Measurements from ENCODE around the gene UGT8.
A peak's percentile ranks its signal among the peaks of the same experiment; 100 is the strongest.

Gene UGT8

GRCh38 chr4:114691865-114692264, 93.3 kb downstream of the UGT8 start:
- no peak for DNase-seq (ENCODE audit: low read depth)

DNA sequence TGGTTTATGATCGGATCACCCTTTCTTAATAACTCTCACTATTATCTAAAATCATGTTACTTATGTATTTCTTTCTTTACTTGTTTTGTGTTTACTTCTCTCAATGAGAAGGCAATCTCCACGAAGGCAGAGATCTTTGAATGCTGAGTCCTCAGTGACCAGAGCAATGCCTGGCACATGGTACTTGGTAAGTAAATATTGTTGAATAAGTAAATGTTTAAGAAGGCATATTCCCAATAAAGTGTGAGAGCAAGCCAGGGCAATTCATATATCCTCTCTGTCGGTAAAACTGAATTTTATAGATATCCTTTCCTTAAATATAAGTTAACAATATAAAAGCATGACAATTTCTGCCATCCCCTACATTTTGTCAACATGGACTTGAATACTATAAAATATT, 94.4 kb downstream of the UGT8 start:
- no peak for DNase-seq (ENCODE audit: low read depth)

GRCh38 chr4:114694770-114695169, 96.2 kb downstream of the UGT8 start:
- DNase-seq (ENCODE audit: low read depth): peak; percentile 40

GRCh38 chr4:114698231-114698630, 99.6 kb downstream of the UGT8 start:
- DNase-seq (ENCODE audit: low read depth): no peak

GRCh38 chr4:114701491-114701890, 102.9 kb downstream of the UGT8 start:
- no peak for DNase-seq (ENCODE audit: low read depth)

DNA sequence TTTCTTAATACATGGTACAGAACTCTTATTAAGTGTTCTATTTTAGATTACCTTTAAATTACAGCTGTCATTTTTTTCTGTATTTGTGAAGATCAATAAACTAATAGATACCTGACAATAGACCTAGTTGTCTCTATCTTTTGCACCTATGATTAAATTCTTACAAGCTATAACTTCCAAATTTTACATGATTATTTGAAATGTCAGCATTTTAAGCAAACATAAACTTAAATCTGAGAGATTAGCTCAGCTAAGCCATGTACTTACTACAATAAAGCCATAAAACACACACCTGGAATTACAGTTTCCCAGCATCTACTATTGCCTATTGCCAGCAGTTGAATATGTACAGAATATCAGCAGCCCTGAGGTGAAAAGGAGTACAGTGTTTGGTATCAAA, 118.8 kb downstream of the UGT8 start:
- DNase-seq (ENCODE audit: low read depth): no peak

- DNase-seq (ENCODE audit: low read depth): no peak
These were observed 126.5 kb downstream of the UGT8 start for GRCh38 chr4:114725066-114725465.

GRCh38 chr4:114727461-114727860, 128.9 kb downstream of the UGT8 start:
- no peak for DNase-seq (ENCODE audit: low read depth)
